ENCODE results near the gene ARID3A. TPM values are rescaled to one million over a fixed set of nuclear protein-coding genes. Genes with fewer than 3 reads are reported as not detected.

ARID3A gene
- total RNA-seq, 1 donor from 2014 or later = 6.6 TPM

DNA sequence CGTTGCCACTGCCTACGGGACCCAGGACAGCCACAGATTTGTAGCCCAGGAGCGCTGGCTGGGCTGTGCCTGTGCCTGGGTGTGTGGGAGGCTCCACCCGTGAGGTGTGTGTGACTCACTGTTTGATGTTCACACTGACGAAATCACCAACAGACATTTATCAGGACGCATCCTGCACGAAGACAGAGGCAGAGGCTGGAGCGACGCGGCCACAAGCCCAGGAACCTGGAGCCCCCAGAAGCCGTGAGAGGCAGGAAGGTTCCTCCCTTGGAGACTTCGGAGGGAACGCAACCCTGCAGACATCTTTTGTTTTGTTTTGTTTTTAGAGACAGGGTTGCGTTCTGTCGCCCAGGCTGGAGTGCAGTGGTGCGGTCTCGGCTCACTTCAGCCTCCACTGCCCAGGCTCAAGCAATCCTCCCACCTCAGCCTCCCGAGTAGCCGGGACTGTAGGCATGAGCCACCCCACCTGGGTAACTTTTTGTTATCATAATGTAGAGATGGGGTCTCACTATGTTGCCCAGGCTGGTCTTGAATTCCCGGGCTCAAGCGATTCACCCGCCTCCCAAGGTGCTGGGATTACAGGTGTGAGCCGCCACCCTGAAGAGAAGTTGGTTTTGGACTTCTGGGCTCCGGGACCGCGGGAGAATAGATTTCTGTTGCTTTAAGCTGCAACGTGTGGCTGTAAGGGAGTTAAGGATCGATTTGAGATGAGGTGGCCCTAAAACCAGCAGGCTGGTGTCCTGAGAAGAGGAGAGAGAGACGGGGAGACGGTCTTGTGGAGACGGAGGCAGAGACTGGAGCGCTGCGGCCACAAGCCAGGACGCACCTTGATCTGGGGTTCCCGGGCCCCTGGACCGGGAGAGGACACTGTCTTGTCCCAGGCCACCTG is 33.4 kb downstream of the ARID3A start:
- no peaks in the 10 kb centered on the region for H3K9me3 Mint-ChIP-seq (ENCODE audit: low read depth)
- H3K4me3 Mint-ChIP-seq (ENCODE audit: unreplicated experiment) = no peak overlapping the region
- H3K4me1 Mint-ChIP-seq (ENCODE audit: low read depth) = peaks cover 5% of the 10 kb centered on the region
- H3K27ac Mint-ChIP-seq (ENCODE audit: unreplicated experiment) = no peak overlapping the region
- DNase-seq (ENCODE audit: low spot score) = no peak
- H3K36me3 Mint-ChIP-seq (ENCODE audit: low read depth) = peaks cover 2% of the 10 kb centered on the region
- H3K27me3 Mint-ChIP-seq (ENCODE audit: low read depth) = no peaks in the 10 kb centered on the region
- TF ChIP-seq, protein P1, sequence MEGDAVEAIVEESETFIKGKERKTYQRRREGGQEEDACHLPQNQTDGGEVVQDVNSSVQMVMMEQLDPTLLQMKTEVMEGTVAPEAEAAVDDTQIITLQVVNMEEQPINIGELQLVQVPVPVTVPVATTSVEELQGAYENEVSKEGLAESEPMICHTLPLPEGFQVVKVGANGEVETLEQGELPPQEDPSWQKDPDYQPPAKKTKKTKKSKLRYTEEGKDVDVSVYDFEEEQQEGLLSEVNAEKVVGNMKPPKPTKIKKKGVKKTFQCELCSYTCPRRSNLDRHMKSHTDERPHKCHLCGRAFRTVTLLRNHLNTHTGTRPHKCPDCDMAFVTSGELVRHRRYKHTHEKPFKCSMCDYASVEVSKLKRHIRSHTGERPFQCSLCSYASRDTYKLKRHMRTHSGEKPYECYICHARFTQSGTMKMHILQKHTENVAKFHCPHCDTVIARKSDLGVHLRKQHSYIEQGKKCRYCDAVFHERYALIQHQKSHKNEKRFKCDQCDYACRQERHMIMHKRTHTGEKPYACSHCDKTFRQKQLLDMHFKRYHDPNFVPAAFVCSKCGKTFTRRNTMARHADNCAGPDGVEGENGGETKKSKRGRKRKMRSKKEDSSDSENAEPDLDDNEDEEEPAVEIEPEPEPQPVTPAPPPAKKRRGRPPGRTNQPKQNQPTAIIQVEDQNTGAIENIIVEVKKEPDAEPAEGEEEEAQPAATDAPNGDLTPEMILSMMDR (IDR thresholded peaks at IDR 0.05) = no peak

DNA sequence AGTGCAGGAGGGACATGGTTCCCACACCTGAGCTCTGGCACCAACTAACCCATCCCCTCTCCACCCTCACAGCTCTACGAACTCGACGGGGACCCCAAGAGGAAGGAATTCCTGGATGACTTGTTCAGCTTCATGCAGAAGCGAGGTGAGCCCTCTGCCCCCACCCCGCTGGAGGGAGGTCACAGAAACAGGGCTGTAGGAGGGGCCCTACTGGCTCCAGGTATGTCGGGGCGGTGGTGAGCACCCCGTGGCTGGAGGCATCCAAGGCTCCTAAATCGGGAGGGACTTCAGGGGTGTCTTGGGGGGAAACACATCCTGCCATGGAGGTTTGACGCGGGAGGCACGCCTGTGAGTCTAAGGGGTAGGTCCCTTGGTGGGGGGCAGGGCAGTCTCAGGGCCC is 34.2 kb downstream of the ARID3A start:
- TF ChIP-seq, protein P1 (IDR thresholded peaks at IDR 0.05) = peak; percentile 15
- H3K27me3 Mint-ChIP-seq (ENCODE audit: low read depth) = no peaks in the 10 kb centered on the region
- H3K4me3 Mint-ChIP-seq (ENCODE audit: unreplicated experiment) = no peak overlapping the region
- H3K4me1 Mint-ChIP-seq (ENCODE audit: low read depth) = peaks cover 5% of the 10 kb centered on the region
- peaks cover 2% of the 10 kb centered on the region for H3K36me3 Mint-ChIP-seq (ENCODE audit: low read depth)
- DNase-seq (ENCODE audit: low spot score) = no peak
- H3K27ac Mint-ChIP-seq (ENCODE audit: unreplicated experiment) = no peak overlapping the region
- no peaks in the 10 kb centered on the region for H3K9me3 Mint-ChIP-seq (ENCODE audit: low read depth)

DNA sequence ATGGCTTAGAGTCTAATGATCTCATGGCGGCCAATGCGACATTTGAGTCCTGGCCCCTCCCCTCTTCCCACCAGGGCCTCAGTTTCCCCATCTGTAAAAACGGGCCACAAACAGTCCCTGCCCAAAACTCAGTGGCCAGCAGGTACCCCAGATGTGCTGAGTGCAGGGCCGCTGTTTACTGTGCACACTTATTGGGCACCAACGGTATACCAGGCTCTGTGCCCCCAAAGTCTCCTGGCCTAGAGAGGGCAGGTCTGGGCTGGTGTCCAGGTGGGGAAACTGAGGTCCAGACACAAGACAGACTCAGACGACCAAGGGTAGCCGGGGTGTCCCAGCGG is 34.7 kb downstream of the ARID3A start:
- no peak overlapping the region for H3K27ac Mint-ChIP-seq (ENCODE audit: unreplicated experiment)
- DNase-seq (ENCODE audit: low spot score) = no peak
- TF ChIP-seq, protein P1 (IDR thresholded peaks at IDR 0.05) = no peak
- no peaks in the 10 kb centered on the region for H3K9me3 Mint-ChIP-seq (ENCODE audit: low read depth)
- peaks cover 5% of the 10 kb centered on the region for H3K36me3 Mint-ChIP-seq (ENCODE audit: low read depth)
- H3K27me3 Mint-ChIP-seq (ENCODE audit: low read depth) = no peaks in the 10 kb centered on the region
- H3K4me1 Mint-ChIP-seq (ENCODE audit: low read depth) = peaks cover 5% of the 10 kb centered on the region
- H3K4me3 Mint-ChIP-seq (ENCODE audit: unreplicated experiment) = no peak overlapping the region

DNA sequence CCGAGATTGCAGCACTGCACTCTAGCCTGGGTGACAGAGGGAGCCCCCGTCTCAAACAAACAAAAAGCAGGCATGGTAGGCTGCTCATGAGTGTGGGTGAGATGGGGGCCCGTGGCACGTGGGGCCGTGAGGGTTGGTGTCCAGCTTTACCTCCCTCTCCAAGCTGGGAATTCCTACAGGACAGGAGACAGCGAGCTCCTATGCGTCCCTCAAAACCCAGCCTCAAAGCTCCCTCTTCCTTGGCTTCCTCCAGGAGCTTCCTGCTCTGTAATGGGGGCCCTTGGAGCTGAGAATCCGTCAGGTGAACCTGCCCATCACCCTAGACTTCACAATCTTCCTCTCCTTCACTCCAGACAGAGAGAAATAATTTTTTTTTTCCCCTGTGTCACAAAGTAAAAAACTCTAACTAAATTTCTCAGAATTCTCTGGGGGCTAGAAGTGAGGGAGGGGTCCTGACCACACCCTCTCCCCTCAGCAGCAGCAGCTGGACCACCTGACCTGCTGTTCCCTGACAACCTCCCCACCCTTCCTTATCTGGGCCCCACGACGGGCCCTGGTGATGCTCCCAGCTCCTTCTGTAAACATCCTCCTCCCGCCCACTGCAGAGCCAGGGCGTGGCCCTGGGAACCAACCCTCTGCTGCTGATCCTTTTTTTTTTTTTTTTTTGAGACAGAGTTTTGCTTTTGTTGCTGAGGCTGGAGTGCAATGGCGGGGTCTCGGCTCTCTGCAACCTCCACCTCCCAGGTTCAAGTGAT is 36.2 kb downstream of the ARID3A start:
- peaks cover 9% of the 10 kb centered on the region for H3K36me3 Mint-ChIP-seq (ENCODE audit: low read depth)
- no peak overlapping the region for H3K4me3 Mint-ChIP-seq (ENCODE audit: unreplicated experiment)
- no peaks in the 10 kb centered on the region for H3K27me3 Mint-ChIP-seq (ENCODE audit: low read depth)
- no peak overlapping the region for H3K27ac Mint-ChIP-seq (ENCODE audit: unreplicated experiment)
- H3K4me1 Mint-ChIP-seq (ENCODE audit: low read depth) = peaks cover 5% of the 10 kb centered on the region
- DNase-seq (ENCODE audit: low spot score) = no peak
- H3K9me3 Mint-ChIP-seq (ENCODE audit: low read depth) = no peaks in the 10 kb centered on the region
- TF ChIP-seq, protein P1 (IDR thresholded peaks at IDR 0.05) = no peak

DNA sequence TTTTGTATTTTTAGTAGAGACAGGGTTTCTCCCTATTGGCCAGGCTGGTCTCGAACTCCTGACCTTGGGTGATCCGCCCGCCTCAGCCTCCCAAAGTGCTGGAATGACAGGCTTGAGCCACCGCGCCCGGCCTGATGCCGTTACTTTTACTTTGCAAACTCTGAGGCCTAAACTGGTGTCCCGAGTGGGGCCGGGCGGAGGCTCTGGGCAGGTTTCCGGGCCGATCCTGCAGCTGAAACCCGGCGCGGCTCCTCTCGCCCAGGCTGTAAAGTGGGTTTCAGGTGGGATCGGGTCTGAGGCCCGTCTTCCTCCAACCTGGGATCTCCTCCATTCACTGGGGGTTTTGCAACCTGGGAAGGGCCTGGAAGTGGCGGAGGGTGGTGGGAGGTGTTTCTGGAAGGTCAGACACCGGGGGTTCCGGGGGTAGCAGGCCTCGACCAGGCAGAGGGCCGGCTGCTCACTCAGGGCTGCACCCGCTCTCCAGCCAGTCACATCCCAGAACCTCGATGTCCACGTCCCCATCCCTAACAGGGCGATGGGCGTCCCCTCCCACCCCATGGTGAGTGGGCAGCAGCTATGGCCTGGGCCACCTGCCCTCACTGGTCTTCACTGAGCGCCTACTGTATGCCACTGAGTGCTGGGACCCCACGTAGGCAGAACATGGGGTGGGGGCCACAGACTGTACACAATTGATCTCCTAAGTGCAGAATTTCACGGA is 37.0 kb downstream of the ARID3A start:
- Mint-ChIP-seq H3K4me3 (ENCODE audit: unreplicated experiment) (no peak overlapping the region), H3K27ac (ENCODE audit: unreplicated experiment) (no peak overlapping the region)
- TF ChIP-seq, protein P1 (IDR thresholded peaks at IDR 0.05) = no peak

More for the DNA sequence above, 37.0 kb downstream of the ARID3A start:
- H3K36me3 Mint-ChIP-seq (ENCODE audit: low read depth) = peaks cover 12% of the 10 kb centered on the region
- DNase-seq (ENCODE audit: low spot score) = peak; percentile 82
- no peaks in the 10 kb centered on the region for H3K27me3 Mint-ChIP-seq (ENCODE audit: low read depth)
- H3K9me3 Mint-ChIP-seq (ENCODE audit: low read depth) = no peaks in the 10 kb centered on the region
- H3K4me1 Mint-ChIP-seq (ENCODE audit: low read depth) = peaks cover 5% of the 10 kb centered on the region
